GM13976 (cell line): ENCODE measurements around the gene LTBP3.

ENCODE experiments used
- DNase-seq: peaks from one replicate; pipeline ENCODE4 v3.0.0; 2012; ENCODE audit warnings: low spot score
- in situ Hi-C: fragments of 300-500 bp; cut with MboI; formaldehyde crosslinking; loops from one replicate; pipeline ENCODE4 v1.12.0; 2022; ENCODE audit warnings: low sequenced_read_pairs, mixed read lengths, inconsistent platforms; ENCODE audit not compliant: unreplicated experiment
- TF ChIP-seq, protein P1 (sequence below): IDR thresholded peaks from 2 replicates; pipeline ENCODE4 v1.5.1; 2012; ENCODE audit warnings: borderline replicate concordance, mild to moderate bottlenecking; ENCODE audit not compliant: insufficient read depth; ENCODE audit errors: extremely low read depth, missing control alignments, control extremely low read depth

Gene LTBP3

DNA sequence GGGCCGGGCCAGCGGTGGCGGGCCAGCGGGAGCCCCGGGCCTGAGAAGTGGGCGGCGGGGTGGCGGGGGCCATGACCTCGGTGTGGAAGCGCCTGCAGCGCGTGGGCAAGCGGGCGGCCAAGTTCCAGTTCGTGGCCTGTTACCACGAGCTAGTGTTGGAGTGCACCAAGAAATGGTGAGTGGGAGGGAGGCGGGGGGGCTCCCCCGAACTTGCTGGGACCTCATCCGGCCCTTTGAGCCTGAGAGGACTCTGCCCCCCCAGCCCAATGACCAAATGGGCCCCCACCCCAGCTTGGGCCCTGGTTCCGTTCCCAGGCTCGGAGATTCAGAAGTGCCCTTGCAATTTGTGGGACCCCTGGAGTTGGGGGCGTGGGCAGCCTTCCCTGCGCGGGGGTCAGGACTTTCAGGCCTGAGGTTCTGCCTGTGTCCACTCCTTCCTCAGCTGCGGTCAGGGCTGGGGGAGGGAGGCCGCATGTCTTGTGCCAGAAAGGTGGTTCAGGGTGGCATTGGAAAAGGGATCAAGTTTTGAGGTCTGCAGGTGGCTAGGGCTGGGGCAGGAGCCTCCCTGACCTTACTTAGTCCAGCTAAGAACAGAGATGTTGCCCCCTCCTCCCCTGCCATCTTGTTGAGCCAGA lies 18.2 kb upstream of the LTBP3 start:
- in situ Hi-C loops, result no loop called here
- TF ChIP-seq, protein P1, sequence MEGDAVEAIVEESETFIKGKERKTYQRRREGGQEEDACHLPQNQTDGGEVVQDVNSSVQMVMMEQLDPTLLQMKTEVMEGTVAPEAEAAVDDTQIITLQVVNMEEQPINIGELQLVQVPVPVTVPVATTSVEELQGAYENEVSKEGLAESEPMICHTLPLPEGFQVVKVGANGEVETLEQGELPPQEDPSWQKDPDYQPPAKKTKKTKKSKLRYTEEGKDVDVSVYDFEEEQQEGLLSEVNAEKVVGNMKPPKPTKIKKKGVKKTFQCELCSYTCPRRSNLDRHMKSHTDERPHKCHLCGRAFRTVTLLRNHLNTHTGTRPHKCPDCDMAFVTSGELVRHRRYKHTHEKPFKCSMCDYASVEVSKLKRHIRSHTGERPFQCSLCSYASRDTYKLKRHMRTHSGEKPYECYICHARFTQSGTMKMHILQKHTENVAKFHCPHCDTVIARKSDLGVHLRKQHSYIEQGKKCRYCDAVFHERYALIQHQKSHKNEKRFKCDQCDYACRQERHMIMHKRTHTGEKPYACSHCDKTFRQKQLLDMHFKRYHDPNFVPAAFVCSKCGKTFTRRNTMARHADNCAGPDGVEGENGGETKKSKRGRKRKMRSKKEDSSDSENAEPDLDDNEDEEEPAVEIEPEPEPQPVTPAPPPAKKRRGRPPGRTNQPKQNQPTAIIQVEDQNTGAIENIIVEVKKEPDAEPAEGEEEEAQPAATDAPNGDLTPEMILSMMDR, result no peak
- DNase-seq, result peak; percentile 64

DNA sequence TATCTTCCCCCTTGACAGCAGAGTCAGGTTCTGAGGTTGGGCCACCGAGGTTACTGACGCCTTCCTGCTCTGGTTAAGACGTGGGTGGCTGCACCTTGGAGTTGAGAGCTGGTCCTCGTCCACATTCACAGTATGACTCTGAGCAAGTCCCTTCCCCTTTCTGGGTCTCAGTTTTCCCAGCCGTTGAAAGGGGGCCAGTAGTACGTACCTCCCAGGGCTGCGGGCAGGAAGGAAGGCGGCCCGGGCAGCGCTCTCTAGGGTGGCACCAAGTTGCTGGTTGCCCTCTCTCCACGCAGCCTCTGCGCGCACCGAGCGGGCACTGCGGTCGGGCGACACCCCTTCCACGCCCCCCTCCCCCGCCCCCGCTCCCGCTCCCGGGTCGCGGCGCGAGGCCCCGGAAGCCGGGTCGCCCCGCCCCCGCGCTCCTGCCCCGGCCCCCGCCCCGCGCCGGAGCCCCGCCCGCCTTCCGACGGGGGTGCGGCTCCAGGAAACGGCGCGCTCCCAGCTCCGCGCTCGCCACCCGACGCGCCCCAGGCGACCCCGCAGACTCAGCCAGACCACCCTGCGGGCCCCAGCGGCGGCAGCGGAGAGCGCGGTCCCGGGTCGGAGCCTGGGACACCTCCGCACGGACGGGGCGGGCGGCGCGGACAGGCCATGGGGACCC lies 17.5 kb upstream of the LTBP3 start, which contains the start of gene EHBP1L1:
Gene EHBP1L1, plus strand, starts transcription at position 486 of the 664 bp plus-strand sequence. CDS start 250 bp downstream, outside the sequence.
- DNase-seq, result peak; percentile 91
- in situ Hi-C loops, result no loop called here
- TF ChIP-seq, protein P1, result no peak

DNA sequence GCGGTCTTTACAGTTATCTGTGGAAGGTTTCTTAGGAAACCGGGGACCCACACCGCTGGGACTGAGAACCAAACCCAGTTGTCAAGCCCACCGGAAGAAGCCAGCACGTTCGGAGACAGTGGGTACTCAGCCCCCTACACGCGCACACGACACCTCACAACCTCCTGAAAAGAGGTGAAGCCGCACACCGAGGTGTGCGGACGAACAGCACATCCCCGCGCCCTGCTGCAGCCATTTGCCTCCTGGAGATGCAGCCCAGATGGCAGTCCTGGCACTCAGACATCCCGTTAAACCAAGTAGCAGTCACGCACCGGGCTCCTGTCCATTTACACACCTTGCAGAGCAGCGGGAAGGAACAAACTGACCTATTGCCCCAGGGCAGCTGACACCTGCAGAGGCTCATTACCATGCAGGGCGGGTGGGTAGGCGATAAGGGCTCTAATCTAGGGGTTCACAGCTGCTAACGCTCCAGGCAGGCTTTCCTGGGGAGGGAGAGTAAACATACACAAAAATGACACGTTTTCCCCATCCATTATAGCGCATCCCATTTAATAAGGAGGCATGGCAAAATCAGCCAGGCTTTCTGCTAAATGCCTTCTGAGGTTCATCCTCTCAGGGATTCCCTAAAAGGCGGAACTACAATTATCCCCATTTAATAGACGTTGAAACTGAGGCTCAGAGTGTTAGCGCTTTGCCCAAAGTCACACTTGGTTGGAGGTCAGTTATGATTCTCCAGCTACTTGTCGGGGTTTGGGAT lies 16.8 kb upstream of the LTBP3 start:
- TF ChIP-seq, protein P1, result no peak
- in situ Hi-C loops, result no loop called here
- no peak for DNase-seq

DNA sequence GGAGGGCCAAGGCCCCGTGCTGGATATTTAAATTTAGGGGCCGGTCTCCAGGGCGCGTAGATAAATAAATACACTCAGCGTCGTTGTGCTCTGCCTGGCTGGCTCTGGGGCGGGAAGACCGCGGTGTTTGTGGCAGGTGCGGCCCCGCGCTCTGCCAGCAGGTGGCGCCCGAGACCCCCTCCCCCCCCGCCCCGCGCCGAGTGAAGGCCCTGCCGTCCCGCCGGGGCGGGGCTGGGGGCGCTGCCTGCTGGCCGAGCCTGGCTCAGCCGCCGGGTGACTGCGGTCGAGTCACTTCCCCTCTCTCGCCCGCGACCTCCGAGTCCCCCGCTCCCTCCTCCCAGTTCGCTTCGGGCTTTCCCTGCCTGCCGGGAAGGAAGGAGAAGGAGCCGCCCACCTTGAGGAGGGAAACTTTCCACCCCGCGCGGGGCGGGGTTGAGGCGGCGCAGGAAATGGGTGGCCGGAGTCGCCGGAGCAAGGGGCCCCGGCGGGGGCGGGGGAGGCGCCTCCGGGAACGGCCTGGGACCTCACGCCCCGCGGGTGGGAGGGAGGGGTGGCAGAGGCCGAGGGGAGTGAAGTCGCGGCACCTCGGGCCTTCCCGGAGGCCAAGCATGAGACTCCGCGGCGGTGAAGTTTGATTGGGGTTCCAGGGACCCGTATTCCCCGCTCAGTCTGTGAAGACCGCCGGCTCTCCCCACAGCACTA lies 16.1 kb upstream of the LTBP3 start:
- TF ChIP-seq, protein P1, result peak; percentile 82
- DNase-seq, result peak; percentile 95
- in situ Hi-C loops, result no loop called here

DNA sequence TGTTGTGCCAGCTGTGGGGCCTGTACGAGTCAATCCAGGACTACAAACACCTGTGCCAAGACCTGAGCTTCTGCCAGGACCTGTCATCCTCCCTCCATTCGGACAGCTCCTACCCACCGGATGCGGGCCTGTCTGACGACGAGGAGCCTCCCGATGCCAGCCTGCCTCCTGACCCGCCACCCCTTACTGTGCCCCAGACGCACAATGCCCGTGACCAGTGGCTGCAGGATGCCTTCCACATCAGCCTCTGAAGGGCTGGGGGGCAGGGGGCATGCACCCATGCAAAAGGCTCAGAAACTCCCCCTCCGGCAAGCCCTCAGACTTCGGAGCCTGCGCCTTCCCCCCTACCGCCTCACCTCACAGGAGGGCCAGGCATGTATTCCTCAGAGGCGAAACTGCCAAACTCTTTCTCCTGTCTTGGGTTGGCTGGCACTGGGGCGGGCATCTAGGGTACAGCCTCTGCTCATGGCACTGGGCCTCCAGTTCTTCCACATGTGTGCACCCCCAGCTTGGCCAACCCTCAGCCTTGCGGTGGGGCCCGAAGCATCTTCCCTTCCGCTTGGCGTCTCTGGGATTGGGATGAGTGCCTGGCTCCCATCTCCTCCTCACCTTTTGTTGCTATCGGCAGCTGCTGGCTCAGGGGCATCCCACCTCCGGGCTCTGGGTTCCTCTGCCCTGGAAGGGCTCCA lies 15.4 kb upstream of the LTBP3 start:
- no peak for DNase-seq
- in situ Hi-C loops, result no loop called here
- TF ChIP-seq, protein P1, result no peak

DNA sequence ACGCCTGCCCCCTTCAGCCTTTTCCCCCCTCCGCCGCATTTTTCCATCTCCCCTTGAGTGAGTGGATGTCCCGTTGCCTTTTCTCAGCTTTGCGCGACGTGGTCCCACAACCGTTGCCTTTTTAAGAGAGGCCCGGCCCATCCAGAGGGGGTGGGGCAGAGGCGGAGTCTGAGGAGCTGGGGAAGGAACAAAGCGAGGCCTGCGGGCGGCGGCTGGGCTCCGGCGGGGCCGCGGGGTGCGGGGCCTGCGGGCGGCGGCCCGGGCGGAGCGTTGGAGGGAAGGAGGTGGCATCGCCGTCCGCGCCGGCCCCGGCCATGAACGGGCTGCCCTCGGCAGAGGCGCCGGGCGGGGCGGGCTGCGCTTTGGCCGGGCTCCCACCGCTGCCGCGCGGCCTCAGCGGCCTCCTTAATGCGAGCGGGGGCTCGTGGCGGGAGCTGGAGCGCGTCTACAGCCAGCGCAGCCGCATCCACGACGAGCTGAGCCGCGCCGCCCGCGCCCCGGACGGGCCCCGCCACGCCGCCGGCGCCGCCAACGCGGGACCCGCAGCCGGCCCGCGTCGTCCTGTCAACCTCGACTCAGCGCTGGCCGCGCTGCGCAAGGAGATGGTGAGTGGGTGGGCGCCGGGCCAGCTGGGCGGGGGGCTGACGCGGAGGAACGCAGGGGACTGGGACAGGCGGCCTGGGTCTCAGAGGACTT lies 14.3 kb upstream of the LTBP3 start, which contains the start of gene FAM89B:
Gene FAM89B, plus strand, starts transcription at position 183 of the 696 bp plus-strand sequence. Its CDS starts 132 bp downstream, at position 315.
- in situ Hi-C loops, result no loop called here
- peak; percentile 83 for DNase-seq
- TF ChIP-seq, protein P1, result no peak
